ENCODE results near the gene MMP25. TPM values are rescaled to one million over a fixed set of nuclear protein-coding genes. Genes with fewer than 3 reads are reported as not detected.
A peak's percentile ranks its signal among the peaks of the same experiment; 100 is the strongest.

MMP25 gene
- total and polyA plus RNA-seq, 9 of the 15 experiments (the other 6 are each of a cell fraction or from before 2014, with no cell fraction given) = 0.03 to 0.04 TPM; not detected in 7

DNA sequence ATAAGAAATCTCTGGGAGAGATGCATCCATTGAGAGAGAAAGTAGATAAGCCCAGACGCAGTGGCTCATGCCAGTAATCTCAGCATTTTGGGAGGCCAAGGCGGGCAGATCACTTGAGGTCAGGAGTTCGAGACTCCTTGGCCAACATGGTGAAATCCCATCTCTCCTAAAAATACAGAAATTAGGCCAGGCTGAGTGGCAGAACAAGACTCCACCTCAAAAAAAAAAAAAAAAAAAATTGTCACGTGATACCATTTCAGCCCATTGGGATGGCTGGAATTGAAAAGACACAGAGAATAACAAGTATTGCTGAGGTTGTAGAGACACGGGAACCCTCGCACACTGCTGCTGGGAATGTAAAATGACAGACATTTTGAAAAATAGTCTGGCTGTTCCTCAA lies 16.2 kb downstream of the MMP25 start (continued):
- no peak for TF ChIP-seq SAP30 (IDR thresholded peaks at IDR 0.05; ENCODE audit: borderline replicate concordance, insufficient read depth, low read depth, low read length, poor library complexity, severe bottlenecking)
- no peak for TF ChIP-seq PRMT5 (CRISPR knock-in tag; IDR thresholded peaks at IDR 0.05)
- TF ChIP-seq GTF2F1 (IDR thresholded peaks at IDR 0.05; ENCODE audit: low read depth, low read length) = no peak
- TF ChIP-seq ZC3H11A (IDR thresholded peaks at IDR 0.05; ENCODE audit: low read depth, low read length) = no peak
- peak; percentile 67 for TF ChIP-seq CBFA2T2 (conservative IDR thresholded peaks at IDR 0.05)
- TF ChIP-seq, protein P1, sequence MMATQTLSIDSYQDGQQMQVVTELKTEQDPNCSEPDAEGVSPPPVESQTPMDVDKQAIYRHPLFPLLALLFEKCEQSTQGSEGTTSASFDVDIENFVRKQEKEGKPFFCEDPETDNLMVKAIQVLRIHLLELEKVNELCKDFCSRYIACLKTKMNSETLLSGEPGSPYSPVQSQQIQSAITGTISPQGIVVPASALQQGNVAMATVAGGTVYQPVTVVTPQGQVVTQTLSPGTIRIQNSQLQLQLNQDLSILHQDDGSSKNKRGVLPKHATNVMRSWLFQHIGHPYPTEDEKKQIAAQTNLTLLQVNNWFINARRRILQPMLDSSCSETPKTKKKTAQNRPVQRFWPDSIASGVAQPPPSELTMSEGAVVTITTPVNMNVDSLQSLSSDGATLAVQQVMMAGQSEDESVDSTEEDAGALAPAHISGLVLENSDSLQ (IDR thresholded peaks at IDR 0.05) = peak; percentile 65
- TF ChIP-seq RAD51 (IDR thresholded peaks at IDR 0.05; ENCODE audit: borderline replicate concordance, low read depth) = peak; percentile 93
- TF ChIP-seq, protein P2, sequence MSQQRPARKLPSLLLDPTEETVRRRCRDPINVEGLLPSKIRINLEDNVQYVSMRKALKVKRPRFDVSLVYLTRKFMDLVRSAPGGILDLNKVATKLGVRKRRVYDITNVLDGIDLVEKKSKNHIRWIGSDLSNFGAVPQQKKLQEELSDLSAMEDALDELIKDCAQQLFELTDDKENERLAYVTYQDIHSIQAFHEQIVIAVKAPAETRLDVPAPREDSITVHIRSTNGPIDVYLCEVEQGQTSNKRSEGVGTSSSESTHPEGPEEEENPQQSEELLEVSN (IDR thresholded peaks at IDR 0.05; ENCODE audit: borderline replicate concordance in 1 of 2, extremely low read depth in 1 of 2, insufficient read depth in 1 of 2, insufficient read length in 1 of 2, low read depth in 1 of 2, low read length in 1 of 2, poor library complexity in 1 of 2, severe bottlenecking in 1 of 2) = no peak
- TF ChIP-seq GATAD2A (IDR thresholded peaks at IDR 0.05) = no peak
- TF ChIP-seq, protein P3, sequence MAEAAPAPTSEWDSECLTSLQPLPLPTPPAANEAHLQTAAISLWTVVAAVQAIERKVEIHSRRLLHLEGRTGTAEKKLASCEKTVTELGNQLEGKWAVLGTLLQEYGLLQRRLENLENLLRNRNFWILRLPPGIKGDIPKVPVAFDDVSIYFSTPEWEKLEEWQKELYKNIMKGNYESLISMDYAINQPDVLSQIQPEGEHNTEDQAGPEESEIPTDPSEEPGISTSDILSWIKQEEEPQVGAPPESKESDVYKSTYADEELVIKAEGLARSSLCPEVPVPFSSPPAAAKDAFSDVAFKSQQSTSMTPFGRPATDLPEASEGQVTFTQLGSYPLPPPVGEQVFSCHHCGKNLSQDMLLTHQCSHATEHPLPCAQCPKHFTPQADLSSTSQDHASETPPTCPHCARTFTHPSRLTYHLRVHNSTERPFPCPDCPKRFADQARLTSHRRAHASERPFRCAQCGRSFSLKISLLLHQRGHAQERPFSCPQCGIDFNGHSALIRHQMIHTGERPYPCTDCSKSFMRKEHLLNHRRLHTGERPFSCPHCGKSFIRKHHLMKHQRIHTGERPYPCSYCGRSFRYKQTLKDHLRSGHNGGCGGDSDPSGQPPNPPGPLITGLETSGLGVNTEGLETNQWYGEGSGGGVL (CRISPR knock-in tag; IDR thresholded peaks at IDR 0.05) = no peak
- TF ChIP-seq, protein P4, sequence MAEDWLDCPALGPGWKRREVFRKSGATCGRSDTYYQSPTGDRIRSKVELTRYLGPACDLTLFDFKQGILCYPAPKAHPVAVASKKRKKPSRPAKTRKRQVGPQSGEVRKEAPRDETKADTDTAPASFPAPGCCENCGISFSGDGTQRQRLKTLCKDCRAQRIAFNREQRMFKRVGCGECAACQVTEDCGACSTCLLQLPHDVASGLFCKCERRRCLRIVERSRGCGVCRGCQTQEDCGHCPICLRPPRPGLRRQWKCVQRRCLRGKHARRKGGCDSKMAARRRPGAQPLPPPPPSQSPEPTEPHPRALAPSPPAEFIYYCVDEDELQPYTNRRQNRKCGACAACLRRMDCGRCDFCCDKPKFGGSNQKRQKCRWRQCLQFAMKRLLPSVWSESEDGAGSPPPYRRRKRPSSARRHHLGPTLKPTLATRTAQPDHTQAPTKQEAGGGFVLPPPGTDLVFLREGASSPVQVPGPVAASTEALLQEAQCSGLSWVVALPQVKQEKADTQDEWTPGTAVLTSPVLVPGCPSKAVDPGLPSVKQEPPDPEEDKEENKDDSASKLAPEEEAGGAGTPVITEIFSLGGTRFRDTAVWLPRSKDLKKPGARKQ (CRISPR knock-in tag; IDR thresholded peaks at IDR 0.05) = no peak
- no peak for TF ChIP-seq SRSF9 (IDR thresholded peaks at IDR 0.05; ENCODE audit: borderline replicate concordance, low read depth, low read length)
- TF ChIP-seq ZNF507 (tag; conservative IDR thresholded peaks at IDR 0.05) = no peak
- TF ChIP-seq, protein P5, sequence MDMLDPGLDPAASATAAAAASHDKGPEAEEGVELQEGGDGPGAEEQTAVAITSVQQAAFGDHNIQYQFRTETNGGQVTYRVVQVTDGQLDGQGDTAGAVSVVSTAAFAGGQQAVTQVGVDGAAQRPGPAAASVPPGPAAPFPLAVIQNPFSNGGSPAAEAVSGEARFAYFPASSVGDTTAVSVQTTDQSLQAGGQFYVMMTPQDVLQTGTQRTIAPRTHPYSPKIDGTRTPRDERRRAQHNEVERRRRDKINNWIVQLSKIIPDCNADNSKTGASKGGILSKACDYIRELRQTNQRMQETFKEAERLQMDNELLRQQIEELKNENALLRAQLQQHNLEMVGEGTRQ (CRISPR knock-in tag; IDR thresholded peaks at IDR 0.05) = peak; percentile 21; the same call in 1 of the 2 replicates
- TF ChIP-seq ZNF384 (IDR thresholded peaks at IDR 0.05; ENCODE audit: low read depth, low read length) = peak; percentile 69
- TF ChIP-seq, protein P6, sequence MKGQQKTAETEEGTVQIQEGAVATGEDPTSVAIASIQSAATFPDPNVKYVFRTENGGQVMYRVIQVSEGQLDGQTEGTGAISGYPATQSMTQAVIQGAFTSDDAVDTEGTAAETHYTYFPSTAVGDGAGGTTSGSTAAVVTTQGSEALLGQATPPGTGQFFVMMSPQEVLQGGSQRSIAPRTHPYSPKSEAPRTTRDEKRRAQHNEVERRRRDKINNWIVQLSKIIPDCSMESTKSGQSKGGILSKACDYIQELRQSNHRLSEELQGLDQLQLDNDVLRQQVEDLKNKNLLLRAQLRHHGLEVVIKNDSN (CRISPR knock-in tag; IDR thresholded peaks at IDR 0.05) = peak; percentile 43; the same call in 1 of the 2 replicates

Measured in K562 (cell line).